GM19467 (cell line): Measurements from ENCODE around the gene UBE2L3.
"Not testable (repeated sequence)": the region's sequence is repeated elsewhere in the genome, so short reads cannot be mapped to it uniquely, and the experiment has no call there.

Experiments used
- ATAC-seq: cut with Tn5 transposase; IDR thresholded peaks from one replicate; pipeline ENCODE4 v1.9.1; 2021; ENCODE audit warnings: mild to moderate bottlenecking, moderate library complexity; ENCODE audit not compliant: unreplicated experiment

The UBE2L3 gene

GRCh38 chr22:21570398-21570797 lies 2.9 kb downstream of the UBE2L3 start:
- no peak for ATAC-seq

DNA sequence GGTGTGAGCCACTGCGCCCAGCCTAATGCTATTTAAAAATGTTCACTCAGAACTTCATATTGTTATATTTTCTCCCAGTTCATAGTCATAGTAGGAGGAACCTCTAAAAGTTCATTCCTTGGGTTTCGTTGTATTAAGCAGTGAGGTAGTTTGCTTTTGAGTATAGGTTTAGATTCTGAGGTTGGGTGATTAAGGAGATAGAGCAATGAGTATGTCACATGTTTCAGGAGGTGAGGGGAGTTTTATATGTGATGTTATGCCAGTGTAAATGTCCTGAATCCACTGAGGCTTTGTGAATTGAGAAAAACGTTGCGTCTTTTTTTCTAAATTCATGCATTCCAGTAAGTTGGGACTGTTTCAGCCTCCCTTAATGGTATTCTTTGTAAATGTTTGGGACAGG lies 4.2 kb downstream of the UBE2L3 start:
- no peak for ATAC-seq

DNA sequence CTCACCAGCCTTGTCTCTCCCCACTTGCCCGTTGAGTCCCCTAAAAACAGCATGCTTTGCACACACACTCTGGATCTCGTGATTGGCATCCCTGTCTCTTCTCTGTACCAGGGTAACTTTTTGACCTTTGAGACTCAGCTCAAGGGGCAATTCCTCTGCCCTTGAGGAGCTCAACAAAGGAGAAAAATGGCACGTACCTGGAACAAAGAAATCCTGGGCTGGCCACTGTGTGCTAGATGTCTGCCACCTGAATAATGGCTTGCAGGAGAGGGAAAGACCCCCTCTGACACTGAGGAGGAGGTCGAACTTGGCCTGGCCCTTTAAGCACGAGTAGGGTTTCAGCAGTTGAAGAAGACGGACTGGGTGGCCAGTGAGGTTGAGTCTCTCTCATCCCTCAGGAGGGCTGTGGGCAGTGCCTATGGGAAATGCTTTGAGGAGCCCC lies 5.8 kb downstream of the UBE2L3 start:
- no peak for ATAC-seq

- ATAC-seq: no peak
These were observed 6.4 kb downstream of the UBE2L3 start for GRCh38 chr22:21573750-21574494.

DNA sequence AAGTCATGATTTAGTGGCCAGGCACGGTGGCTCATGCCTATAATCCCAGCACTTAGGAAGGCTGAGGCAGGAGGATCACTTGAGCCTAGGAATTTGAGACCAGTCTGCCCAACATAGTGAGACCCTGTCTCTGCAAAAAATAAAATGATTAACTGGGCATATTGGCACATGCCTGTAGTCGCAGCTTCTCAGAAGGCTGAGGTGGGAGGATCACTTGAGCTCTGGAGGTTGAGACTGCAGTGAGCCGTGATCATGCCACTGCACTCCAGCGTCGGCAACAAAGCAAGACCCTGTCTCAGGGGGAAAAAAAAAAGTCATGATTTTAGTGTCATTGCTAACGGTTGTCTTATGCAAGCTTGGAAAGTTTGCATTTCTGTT lies 11.9 kb downstream of the UBE2L3 start:
- ATAC-seq: no peak

DNA sequence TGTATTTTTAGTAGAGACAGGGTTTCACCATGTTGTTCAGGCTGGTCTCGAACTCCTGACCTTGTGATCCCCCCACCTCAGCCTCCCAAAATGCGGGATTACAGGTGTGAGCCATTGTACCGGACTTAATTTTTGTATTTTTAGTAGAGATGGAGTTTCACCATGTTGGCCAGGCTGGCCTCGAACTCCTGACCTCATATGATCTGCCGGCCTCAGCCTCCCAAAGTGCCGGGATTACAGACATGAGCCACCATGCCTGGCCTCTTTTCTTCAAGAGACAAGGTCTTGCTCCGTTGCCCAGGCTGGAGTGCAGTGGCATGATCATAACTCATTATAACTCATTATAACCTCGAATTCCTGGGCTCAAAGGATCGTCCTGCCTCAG lies 13.1 kb downstream of the UBE2L3 start:
- ATAC-seq: not testable (repeated sequence)

- ATAC-seq: not testable (repeated sequence)
These were observed 13.6 kb downstream of the UBE2L3 start for GRCh38 chr22:21581009-21581713.

GRCh38 chr22:21582801-21583740 lies 15.6 kb downstream of the UBE2L3 start:
- ATAC-seq: no peak

DNA sequence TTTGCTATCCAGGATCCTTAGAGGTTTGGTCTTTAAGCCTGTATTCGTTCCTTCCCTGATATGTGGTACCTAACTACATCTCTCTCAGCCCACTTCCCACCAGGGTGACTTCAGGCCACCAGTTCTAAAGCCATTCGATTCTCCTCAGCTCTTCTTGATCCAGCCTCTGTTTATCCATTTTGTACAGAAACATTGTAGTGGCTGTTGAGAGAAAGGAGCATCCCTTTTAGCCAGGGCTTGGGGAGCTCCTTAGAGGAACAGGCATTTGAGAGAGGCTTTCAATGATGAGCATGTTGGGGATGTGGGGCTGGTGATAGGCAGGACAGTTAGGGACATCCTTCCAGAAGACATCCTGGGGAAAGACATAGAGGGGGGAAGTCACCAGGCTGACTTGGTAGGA lies 17.9 kb downstream of the UBE2L3 start:
- no peak for ATAC-seq

DNA sequence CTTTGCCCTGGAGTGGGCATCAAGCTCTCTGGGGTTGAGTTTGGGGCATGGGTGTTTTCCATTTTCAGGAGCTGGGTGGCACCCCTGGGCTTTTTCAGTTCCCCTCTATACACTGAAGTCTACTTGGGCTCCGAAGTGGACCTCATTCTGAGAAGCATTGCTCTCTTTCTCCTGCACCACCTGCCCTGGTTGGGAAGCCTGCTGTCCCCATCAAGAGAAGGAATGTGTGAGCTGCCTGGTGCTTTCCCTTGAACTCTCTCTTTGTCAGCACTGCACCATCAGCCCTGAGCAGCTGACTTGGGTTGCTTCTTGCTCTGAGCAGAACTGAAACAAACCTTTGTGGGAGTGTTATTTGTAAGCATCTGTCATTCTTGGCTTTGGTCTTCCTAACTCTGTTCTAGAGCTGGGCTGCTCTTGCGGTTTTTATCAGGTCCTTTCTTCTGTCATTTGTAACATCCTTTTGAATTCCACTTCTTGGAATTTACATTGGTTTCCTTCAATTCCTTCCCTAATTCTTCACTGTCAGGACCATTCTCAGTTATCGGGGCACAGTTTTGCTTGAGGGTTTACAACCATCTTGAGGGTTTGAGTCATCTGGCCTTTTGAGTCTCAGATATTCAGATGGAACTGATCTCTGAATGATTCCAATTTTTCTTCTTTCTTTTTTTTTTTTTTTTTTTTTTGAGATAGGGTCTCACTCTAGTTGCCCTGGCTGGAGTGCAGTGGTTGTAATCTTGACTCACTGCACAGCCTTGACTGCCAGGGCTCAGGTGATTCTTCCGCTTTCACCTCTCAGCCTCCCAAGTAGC lies 20.5 kb downstream of the UBE2L3 start:
- peak; percentile 75 for ATAC-seq

- no peak for ATAC-seq
These were observed 21.9 kb downstream of the UBE2L3 start for GRCh38 chr22:21589396-21589795.

GRCh38 chr22:21590809-21591641 lies 23.5 kb downstream of the UBE2L3 start:
- no peak for ATAC-seq

GRCh38 chr22:21591695-21592094 lies 24.2 kb downstream of the UBE2L3 start:
- no peak for ATAC-seq

DNA sequence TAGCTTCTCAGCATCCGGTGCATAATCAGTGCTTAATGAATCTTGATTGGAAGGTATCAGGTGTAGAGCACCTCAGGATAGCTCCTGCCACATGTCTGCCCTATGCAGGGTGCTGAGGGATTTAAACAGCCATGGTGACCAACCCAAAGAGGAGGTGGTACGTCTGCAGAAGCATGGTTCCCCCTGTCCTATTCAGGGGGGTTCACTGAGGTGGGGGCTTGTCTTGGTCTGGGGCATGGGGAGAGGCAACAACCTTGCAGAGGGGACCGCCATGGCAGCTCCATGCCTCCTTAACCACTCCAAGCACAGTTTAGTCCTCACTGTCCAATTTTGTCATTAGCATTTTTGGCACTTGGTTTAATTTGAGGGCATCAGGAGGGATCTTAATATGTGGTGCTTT lies 24.9 kb downstream of the UBE2L3 start:
- ATAC-seq: no peak

GRCh38 chr22:21593406-21594232 lies 26.1 kb downstream of the UBE2L3 start:
- no peak for ATAC-seq

DNA sequence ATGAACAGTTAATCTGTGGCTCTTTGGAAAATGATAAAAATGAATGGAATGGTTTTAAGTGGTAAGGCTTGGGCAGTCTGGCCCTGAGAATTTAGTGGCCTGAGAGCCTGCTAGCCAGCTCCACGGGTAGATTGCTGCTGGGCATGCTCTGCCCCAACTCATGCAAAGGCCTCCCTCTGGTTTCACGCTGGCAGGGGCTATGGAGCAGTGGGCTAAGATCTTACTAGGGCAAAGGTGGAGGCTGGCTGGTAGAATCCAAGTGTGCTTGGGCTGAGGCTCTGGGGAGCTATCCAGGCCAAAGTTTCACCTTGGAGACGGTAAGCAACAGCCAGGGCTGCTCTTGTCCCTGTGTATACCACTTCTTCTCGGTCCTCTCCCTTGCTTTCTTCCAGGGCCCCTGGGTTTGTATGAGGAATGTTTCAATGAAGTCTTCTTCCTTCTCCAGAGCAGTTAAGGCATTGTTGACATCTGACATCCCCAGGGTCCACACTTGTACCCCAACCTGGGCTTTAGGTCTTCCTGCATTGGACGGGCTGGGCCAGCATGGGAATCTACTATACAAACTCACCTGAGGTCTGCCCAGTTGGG lies 27.4 kb downstream of the UBE2L3 start:
- ATAC-seq: no peak

GRCh38 chr22:21596356-21597135 lies 29.0 kb downstream of the UBE2L3 start:
- not testable (repeated sequence) for ATAC-seq

DNA sequence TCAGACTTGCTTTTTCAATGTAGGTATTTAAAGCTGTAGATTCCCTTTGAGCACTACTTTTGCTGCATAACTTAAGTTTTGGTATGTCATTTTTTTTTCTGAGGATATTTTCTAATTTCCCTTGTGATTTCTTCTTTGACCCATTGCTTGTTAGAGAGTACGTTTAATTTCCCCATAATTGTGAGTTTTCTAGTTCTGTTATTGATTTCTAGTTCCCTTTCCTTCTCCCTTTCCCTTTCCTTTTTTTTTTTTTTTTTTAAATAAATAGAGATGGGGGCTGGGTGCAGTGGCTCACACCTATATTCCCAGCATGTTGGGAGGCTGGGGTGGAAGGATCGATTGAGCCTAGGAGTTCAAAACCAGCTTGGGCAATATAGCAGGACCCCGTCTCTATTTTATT lies 30.8 kb downstream of the UBE2L3 start:
- ATAC-seq: no peak
